GM10266 (cell line): ENCODE data around the gene SRBD1.

ENCODE experiments used
- DNase-seq: peaks from one replicate; pipeline ENCODE4 v3.0.0; 2012; ENCODE audit errors: extremely low spot score
- CTCF ChIP-seq: IDR thresholded peaks from 2 replicates; pipeline ENCODE4 v1.5.1; 2012; ENCODE audit warnings: mild to moderate bottlenecking, low read depth; ENCODE audit not compliant: control insufficient read depth, insufficient read depth; ENCODE audit errors: missing control alignments

SRBD1 gene

DNA sequence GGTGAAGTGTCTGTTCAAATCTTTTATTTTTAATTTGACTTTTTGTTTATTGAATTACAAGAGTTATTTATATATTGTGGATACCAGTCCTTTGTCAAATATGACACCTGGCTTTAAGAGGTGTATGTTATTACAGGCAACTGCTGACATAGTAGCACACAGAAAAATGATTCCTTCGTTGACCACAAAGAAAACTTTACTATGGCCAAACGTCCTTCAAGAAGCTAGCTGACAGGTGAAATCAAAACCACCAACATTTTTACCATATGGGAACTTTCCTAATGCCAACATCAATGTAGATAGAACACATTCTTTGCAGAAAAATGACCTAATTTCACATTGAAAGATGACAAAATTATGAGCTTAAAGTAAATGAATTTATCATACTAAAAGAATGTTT, 6.4 kb upstream of the SRBD1 start:
- DNase-seq: no peak
- no peak for TF ChIP-seq CTCF

- DNase-seq: no peak
- no peak for TF ChIP-seq CTCF
Measured at GRCh38 chr2:45616658-45617411, 5.8 kb upstream of the SRBD1 start.

DNA sequence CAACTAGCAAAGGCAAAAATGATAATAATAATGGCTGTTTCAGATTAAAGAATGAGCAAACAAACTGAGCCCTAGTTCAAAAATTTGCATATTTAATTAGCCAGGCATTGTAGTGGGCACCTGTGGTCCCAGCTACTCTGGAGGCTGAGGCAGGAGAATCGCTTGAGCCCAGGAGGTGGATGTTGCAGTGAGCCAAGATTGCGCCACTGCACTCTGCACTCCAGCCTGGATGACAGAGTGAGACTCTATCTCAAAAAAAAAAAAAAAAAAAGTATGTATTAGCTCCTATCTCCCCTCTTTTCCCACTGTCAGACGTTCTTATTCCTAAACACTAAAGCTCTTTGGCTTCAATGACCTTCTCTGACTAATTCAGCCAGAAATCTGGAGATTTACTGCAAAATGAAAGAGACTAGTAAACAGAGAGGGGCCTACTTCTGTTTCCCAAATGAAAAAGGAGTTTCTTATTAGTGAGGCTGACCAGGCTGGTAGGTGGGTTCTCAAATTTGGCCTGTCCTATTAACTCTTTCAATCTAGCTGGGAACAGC, 3.9 kb upstream of the SRBD1 start:
- no peak for TF ChIP-seq CTCF
- DNase-seq: no peak

DNA sequence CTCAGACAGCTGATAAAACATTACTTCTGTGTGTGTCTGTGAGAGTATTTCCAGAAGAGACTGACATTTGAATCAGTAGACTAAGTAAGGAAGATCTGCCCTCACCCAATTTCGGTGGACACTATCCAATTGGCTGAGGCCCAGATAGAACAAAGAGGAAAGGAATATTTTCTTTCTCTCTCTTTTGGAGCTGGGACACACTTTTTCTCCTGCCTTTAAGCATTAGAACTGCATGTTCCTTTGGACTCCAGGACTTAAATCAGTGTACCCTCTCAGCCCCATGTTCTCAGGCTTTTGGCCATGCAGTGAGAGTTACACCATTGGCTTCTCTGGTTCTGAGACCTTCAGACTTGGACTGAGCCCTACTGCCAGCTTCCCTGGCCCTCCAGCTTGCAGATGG, 3.3 kb upstream of the SRBD1 start:
- no peak for DNase-seq
- no peak for TF ChIP-seq CTCF

- no peak for DNase-seq
- no peak for TF ChIP-seq CTCF
Measured at GRCh38 chr2:45612731-45613130, 1.7 kb upstream of the SRBD1 start.

DNA sequence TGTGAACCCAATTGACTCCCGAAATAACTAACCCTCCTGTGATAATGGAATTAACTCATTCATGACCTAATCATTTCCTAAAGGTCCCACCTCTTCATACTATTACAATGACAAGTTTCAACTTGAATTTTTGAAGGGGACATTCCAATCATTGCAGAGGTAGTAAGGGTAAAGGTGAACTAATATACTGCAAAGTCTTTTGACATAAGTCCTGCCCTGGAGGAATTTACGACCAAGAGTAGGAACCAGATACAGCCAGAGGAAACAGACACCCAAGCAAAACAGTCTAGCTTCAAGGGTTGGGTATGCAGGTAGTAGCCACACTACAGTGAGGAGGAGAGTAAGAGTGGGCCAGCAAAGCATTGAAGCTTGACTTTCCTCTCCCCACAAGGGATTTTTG, 1.2 kb upstream of the SRBD1 start:
- TF ChIP-seq CTCF: no peak
- DNase-seq: peak; percentile 5

GRCh38 chr2:45610281-45611019, 617 bp downstream of the SRBD1 start:
- TF ChIP-seq CTCF: peak; percentile 39
- peak; percentile 14 for DNase-seq
